H9 (cell line): Measurements from ENCODE around the gene ATP6V1D. TPM values are rescaled to one million over a fixed set of nuclear protein-coding genes. Genes with fewer than 3 reads are reported as not detected.

Source experiments
- DNase-seq: peaks from one replicate; pipeline ENCODE4 v3.0.0-alpha.2; 2017
- H2AFZ ChIP-seq: one replicate; pipeline ENCODE4 v1.6.1; 2013; ENCODE audit warnings: mild to moderate bottlenecking, low read length, control low read depth, moderate library complexity
- H2AK5ac ChIP-seq: 2 replicates; pipeline ENCODE4 v1.6.1; 2013; ENCODE audit warnings: low read length, control low read depth, mixed read lengths; ENCODE audit not compliant: insufficient read length
- H2BK120ac ChIP-seq: one replicate; pipeline ENCODE4 v1.6.1; 2013; ENCODE audit warnings: low read depth, mild to moderate bottlenecking, low read length, control low read depth, inconsistent platforms; ENCODE audit not compliant: poor library complexity, severe bottlenecking
- H2BK12ac ChIP-seq: 2 replicates; pipeline ENCODE4 v1.6.1; 2013; ENCODE audit warnings: low read length, control low read depth, mixed read lengths, low read depth; ENCODE audit not compliant: insufficient read length
- H2BK15ac ChIP-seq: 2 replicates; pipeline ENCODE4 v1.6.1; 2013; ENCODE audit warnings: low read depth, low read length, control low read depth
- H2BK20ac ChIP-seq: one replicate; pipeline ENCODE4 v1.6.1; 2013; ENCODE audit warnings: low read depth, mild to moderate bottlenecking, low read length, control low read depth, inconsistent platforms; ENCODE audit not compliant: poor library complexity, severe bottlenecking
- H2BK5ac ChIP-seq: 2 replicates; pipeline ENCODE4 v1.6.1; 2013; ENCODE audit warnings: low read length, control low read depth, mixed read lengths; ENCODE audit not compliant: insufficient read length
- H3K14ac ChIP-seq: 2 replicates; pipeline ENCODE4 v1.6.1; 2013; ENCODE audit warnings: low read length, control low read depth; ENCODE audit not compliant: insufficient read depth
- H3K18ac ChIP-seq: 2 replicates; pipeline ENCODE4 v1.6.1; 2013; ENCODE audit warnings: low read depth, mild to moderate bottlenecking, mixed read lengths, low read length, control low read depth; ENCODE audit not compliant: insufficient read length
- H3K23ac ChIP-seq: 2 replicates; pipeline ENCODE4 v1.6.1; 2013; ENCODE audit warnings: low read length, control low read depth, mixed read lengths, low read depth; ENCODE audit not compliant: insufficient read length
- H3K23me2 ChIP-seq: 2 replicates; pipeline ENCODE4 v1.6.1; 2013; ENCODE audit warnings: low read depth, mild to moderate bottlenecking, mixed read lengths, low read length, control low read depth; ENCODE audit not compliant: insufficient read length, poor library complexity, severe bottlenecking
- H3K27ac ChIP-seq: 2 replicates; pipeline ENCODE4 v1.5.1; 2013; ENCODE audit warnings: low read length, control low read depth, mixed read lengths, low read depth; ENCODE audit not compliant: insufficient read length
- H3K27me3 ChIP-seq: 2 replicates; pipeline ENCODE4 v1.6.1; 2013; ENCODE audit warnings: low read length, control low read depth, inconsistent platforms; ENCODE audit not compliant: insufficient read depth
- H3K4ac ChIP-seq: 2 replicates; pipeline ENCODE4 v1.6.1; 2013; ENCODE audit warnings: low read depth, mild to moderate bottlenecking, control low read depth, inconsistent platforms, low read length, moderate library complexity
- H3K4me1 ChIP-seq: 2 replicates; pipeline ENCODE4 v1.6.1; 2013; ENCODE audit warnings: low read length, control low read depth, inconsistent platforms; ENCODE audit not compliant: insufficient read depth
- H3K4me2 ChIP-seq: 2 replicates; pipeline ENCODE4 v1.6.1; 2013; ENCODE audit warnings: low read length, control low read depth, mixed read lengths; ENCODE audit not compliant: insufficient read length, insufficient read depth
- H3K56ac ChIP-seq: 2 replicates; pipeline ENCODE4 v1.6.1; 2013; ENCODE audit warnings: low read depth, mild to moderate bottlenecking, mixed read lengths, low read length, control low read depth; ENCODE audit not compliant: insufficient read length
- H3K79me1 ChIP-seq: 2 replicates; pipeline ENCODE4 v1.6.1; 2013; ENCODE audit warnings: low read depth, mild to moderate bottlenecking, moderate library complexity, low read length, control low read depth, inconsistent platforms; ENCODE audit not compliant: insufficient read depth, poor library complexity, severe bottlenecking
- H3K79me2 ChIP-seq: 2 replicates; pipeline ENCODE4 v1.6.1; 2013; ENCODE audit warnings: low read length, control low read depth, inconsistent platforms; ENCODE audit not compliant: insufficient read depth
- H3K9ac ChIP-seq: 2 replicates; pipeline ENCODE4 v1.6.1; 2013; ENCODE audit warnings: low read length, control low read depth, mixed read lengths; ENCODE audit not compliant: insufficient read length; ENCODE audit errors: extremely low read depth
- H3K9me3 ChIP-seq: one replicate; pipeline ENCODE4 v1.6.1; 2013; ENCODE audit warnings: low read depth, low read length, inconsistent platforms; ENCODE audit not compliant: control insufficient read depth
- H3T11ph ChIP-seq: one replicate; pipeline ENCODE4 v1.6.1; 2013; ENCODE audit warnings: mild to moderate bottlenecking, low read length, control low read depth, inconsistent platforms
- H4K20me1 ChIP-seq: one replicate; pipeline ENCODE4 v1.6.1; 2013; ENCODE audit not compliant: control insufficient read depth, insufficient read length, insufficient read depth
- H4K5ac ChIP-seq: 2 replicates; pipeline ENCODE4 v1.6.1; 2013; ENCODE audit warnings: low read depth, mild to moderate bottlenecking, mixed read lengths, low read length, control low read depth; ENCODE audit not compliant: insufficient read length
- H4K8ac ChIP-seq: replicated peaks from 2 replicates; pipeline ENCODE4 v1.6.1; 2013; ENCODE audit warnings: low read length, control low read depth, mixed read lengths, low read depth; ENCODE audit not compliant: insufficient read length
- H4K91ac ChIP-seq: 2 replicates; pipeline ENCODE4 v1.6.1; 2013; ENCODE audit warnings: low read depth, mild to moderate bottlenecking, moderate library complexity, mixed read lengths, low read length, control low read depth; ENCODE audit not compliant: insufficient read length
- H3K27ac Mint-ChIP-seq, 3 experiments: 2 replicates in 2 of 3; 3 replicates in 1 of 3; pipeline ENCODE4 v1.8.0; 2020 to 2021; ENCODE audit warnings: mixed read lengths in 3 of 3, mild to moderate bottlenecking in 1 of 3, moderate library complexity in 1 of 3
- H3K27me3 Mint-ChIP-seq: 2 replicates; pipeline ENCODE4 v1.8.0; 2021; ENCODE audit warnings: low read depth, mild to moderate bottlenecking, moderate library complexity, mixed read lengths
- H3K36me3 Mint-ChIP-seq, 3 experiments: 2 replicates in 2 of 3; 3 replicates in 1 of 3; pipeline ENCODE4 v1.8.0; 2020 to 2021; ENCODE audit warnings: low read depth in 3 of 3, mixed read lengths in 3 of 3; ENCODE audit not compliant: insufficient read depth in 1 of 3
- H3K4me1 Mint-ChIP-seq, 2 experiments: 2 replicates each; pipeline ENCODE4 v1.8.0; 2020; ENCODE audit warnings: mixed read lengths in 2 of 2
- H3K4me3 Mint-ChIP-seq, 2 experiments: 2 replicates in 1 of 2; 3 replicates in 1 of 2; pipeline ENCODE4 v1.8.0; 2020 to 2021; ENCODE audit warnings: mild to moderate bottlenecking in 2 of 2, mixed read lengths in 2 of 2, moderate library complexity in 1 of 2
- H3K9me3 Mint-ChIP-seq, 2 experiments: 2 replicates in 1 of 2; 3 replicates in 1 of 2; pipeline ENCODE4 v1.8.0; 2020; ENCODE audit warnings: mild to moderate bottlenecking in 2 of 2, mixed read lengths in 2 of 2, moderate library complexity in 1 of 2
- WGBS: extraction: QIAGEN DNeasy Blood & Tissue Kit; methylation state at CpG from one replicate; pipeline ENCODE4 v1.1.7; 2013; ENCODE audit warnings: missing lambda C conversion rate, low lambda C conversion rate, mixed read lengths; ENCODE audit not compliant: insufficient read length; ENCODE audit errors: extremely low coverage; 5-methylcytosine and 5-hydroxymethylcytosine counted together
- total RNA-seq: library from RNA; stranded (reverse); gene quantifications from 2 replicates; pipeline ENCODE4 v1.2.1, GENCODE V29; 2021
- TF ChIP-seq, protein P1 (sequence below): fragments of 200-600 bp; sonication (generic); conservative IDR thresholded peaks from 3 replicates; pipeline ENCODE4 v1.8.0; 2021; ENCODE audit warnings: antibody characterized with exemption, mild to moderate bottlenecking

ATP6V1D gene
- total RNA-seq, 1 experiment from 2014 or later: 85.7 TPM

DNA sequence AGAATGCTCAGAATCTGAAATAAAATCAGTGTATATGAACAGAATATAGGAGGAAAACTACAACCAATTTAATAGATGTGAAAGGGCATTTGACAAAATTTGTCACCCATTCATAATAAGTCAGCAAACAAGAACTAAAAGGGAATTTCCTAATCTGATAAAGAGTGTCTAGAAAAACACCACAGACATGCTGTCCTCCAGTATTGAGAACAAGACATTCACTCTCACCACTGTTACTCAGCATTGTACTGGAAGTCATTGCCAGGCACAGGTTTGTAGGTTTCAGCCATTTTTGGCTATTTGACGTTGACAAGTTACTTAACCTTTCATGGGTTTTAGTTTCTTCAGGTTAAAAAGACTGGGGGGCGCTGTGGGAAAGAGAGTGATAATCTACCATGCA, 13.7 kb upstream of the ATP6V1D start:
- no peak overlapping the region for H3K4me3 Mint-ChIP-seq
- H3K18ac ChIP-seq: no peak overlapping the region
- H3K9me3 Mint-ChIP-seq: no peaks in the 10 kb centered on the region
- H3K9me3 ChIP-seq: no peaks in the 10 kb centered on the region
- H2BK5ac ChIP-seq: no peak overlapping the region
- H3K9ac ChIP-seq: no peak overlapping the region
- H3K4me1 ChIP-seq: no peaks in the 10 kb centered on the region
- no peaks in the 10 kb centered on the region for H3K79me1 ChIP-seq
- H2AK5ac ChIP-seq: no peak overlapping the region
- H3T11ph ChIP-seq: no peak overlapping the region
- no peak overlapping the region for H4K5ac ChIP-seq
- H3K27ac ChIP-seq: no peak overlapping the region
- H3K36me3 Mint-ChIP-seq: peaks cover 21 to 93% (median 79%) of the 10 kb centered on the region in 3 experiments; a peak in 6 of 7 replicates
- no peak overlapping the region for H4K91ac ChIP-seq
- no peak overlapping the region for H2BK20ac ChIP-seq
- no peaks in the 10 kb centered on the region for H3K27me3 Mint-ChIP-seq
- no peak overlapping the region for H3K4me2 ChIP-seq
- no peak overlapping the region for H3K56ac ChIP-seq
- H3K27ac Mint-ChIP-seq: no peak overlapping the region
- no CpG with 5 or more reads among the region's 2 CpGs for WGBS
- no peak overlapping the region for H4K8ac ChIP-seq
- no peaks in the 10 kb centered on the region for H3K23me2 ChIP-seq
- no peak overlapping the region for H3K4ac ChIP-seq
- DNase-seq: no peak
- no peaks in the 10 kb centered on the region for H3K27me3 ChIP-seq
- no peak overlapping the region for H2BK12ac ChIP-seq
- H3K79me2 ChIP-seq: no peaks in the 10 kb centered on the region
- TF ChIP-seq, protein P1, sequence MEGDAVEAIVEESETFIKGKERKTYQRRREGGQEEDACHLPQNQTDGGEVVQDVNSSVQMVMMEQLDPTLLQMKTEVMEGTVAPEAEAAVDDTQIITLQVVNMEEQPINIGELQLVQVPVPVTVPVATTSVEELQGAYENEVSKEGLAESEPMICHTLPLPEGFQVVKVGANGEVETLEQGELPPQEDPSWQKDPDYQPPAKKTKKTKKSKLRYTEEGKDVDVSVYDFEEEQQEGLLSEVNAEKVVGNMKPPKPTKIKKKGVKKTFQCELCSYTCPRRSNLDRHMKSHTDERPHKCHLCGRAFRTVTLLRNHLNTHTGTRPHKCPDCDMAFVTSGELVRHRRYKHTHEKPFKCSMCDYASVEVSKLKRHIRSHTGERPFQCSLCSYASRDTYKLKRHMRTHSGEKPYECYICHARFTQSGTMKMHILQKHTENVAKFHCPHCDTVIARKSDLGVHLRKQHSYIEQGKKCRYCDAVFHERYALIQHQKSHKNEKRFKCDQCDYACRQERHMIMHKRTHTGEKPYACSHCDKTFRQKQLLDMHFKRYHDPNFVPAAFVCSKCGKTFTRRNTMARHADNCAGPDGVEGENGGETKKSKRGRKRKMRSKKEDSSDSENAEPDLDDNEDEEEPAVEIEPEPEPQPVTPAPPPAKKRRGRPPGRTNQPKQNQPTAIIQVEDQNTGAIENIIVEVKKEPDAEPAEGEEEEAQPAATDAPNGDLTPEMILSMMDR: no peak
- H3K4me1 Mint-ChIP-seq: no peaks in the 10 kb centered on the region
- H2AFZ ChIP-seq: no peak overlapping the region
- no peak overlapping the region for H2BK15ac ChIP-seq
- no peaks in the 10 kb centered on the region for H4K20me1 ChIP-seq
- no peak overlapping the region for H3K14ac ChIP-seq
- no peak overlapping the region for H2BK120ac ChIP-seq
- H3K23ac ChIP-seq: no peak overlapping the region
